ENCODE measurements around the gene GBP2.

GBP2 gene

DNA sequence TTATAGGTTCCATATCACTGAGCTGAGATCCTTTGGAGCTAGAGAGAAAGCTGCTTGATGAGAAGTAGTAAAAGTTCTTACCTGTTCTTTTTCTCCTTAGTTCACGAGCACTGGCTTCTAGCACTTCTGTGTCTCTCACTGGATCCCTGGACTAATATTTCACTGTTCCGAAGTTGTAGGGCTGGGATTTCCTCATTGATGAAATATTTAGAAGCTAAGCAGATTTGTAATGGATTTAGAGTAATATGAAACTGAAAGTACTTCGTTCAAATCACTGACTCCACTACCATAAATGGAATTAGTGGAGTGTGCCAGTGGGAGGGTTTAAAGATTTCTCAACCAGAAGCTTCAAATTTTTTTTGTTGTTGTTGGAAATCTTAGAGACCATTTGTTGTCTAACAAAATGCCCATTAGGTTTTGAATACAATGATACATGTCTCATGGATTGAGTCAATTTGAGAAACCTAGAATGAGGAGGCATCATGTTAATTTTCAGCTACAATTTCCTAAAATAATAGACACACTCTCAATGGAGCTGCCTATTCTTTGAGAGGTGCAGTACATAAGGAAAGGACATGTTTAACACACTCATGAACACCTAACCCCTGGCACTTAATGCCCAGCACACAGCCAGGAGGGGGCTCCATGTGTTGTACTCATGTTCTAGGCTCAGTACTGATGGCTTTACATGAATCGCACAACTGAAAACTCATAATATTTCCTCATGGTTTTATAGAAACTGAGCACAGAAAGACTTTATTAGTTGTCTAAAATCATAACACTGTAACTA is 60.6 kb downstream of the GBP2 start, which contains the start of gene GBP1:
Gene GBP1 (minus strand): TSS at position 130 of the 790 bp plus-strand sequence. CDS start 1,974 bp downstream, outside the sequence.
- no peak for DNase-seq (ENCODE audit: low read depth in 2 of 2)

- DNase-seq (ENCODE audit: low read depth in 2 of 2): no peak
Measured at GRCh38 chr1:89064632-89065031, 61.3 kb downstream of the GBP2 start.

DNA sequence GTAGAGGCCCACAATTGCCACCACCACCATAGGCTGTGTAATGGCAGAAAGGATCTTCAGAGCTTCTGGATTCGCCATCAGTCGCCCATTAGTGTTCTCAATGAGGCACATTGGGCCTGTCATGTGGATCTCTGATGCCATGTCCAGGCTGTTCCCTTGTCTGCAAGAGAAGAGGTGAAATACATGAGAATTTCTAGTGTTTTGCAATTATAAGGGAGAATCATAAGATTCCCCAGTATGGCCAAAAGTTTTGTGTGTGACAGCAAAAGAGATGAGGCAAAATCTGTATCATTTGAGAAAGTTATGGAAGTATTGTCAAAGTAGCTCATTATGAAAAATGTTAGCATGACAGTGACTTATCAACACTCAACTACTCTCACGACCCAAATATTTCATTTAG is 62.8 kb downstream of the GBP2 start:
- DNase-seq (ENCODE audit: low read depth in 2 of 2): no peak

DNA sequence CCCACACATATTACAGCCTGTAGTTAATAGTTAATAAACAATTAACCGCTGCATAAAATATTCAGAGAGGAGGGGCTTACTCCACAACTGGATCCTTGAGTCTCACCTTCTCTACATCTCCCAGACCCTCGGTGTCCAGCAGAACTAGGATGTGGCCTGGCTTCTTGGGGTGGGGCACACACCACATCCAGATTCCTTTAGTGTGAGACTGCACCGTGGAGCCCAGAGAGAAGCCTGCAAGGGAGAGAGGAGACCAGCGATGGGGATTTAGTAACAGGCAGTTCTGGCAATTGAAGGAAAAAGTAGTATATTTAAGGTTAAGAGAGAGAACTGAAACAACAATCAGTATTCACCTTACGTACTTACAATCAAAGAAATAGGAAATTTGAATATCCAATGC is 65.8 kb downstream of the GBP2 start:
- DNase-seq (ENCODE audit: low read depth in 2 of 2): no peak
